ENCODE measurements around the gene LRMDA.

LRMDA gene

GRCh38 chr10:75449382-75450074 is 18.1 kb downstream of the LRMDA start:
- peak; percentile 31 for DNase-seq

- no peak for DNase-seq
Measured at GRCh38 chr10:75450075-75450445, 18.6 kb downstream of the LRMDA start.

- DNase-seq: no peak
Measured at GRCh38 chr10:75450644-75451640, 19.5 kb downstream of the LRMDA start.

- DNase-seq: no peak
Measured at GRCh38 chr10:75451831-75452230, 20.4 kb downstream of the LRMDA start.

GRCh38 chr10:75452997-75453396 is 21.6 kb downstream of the LRMDA start:
- no peak for DNase-seq

DNA sequence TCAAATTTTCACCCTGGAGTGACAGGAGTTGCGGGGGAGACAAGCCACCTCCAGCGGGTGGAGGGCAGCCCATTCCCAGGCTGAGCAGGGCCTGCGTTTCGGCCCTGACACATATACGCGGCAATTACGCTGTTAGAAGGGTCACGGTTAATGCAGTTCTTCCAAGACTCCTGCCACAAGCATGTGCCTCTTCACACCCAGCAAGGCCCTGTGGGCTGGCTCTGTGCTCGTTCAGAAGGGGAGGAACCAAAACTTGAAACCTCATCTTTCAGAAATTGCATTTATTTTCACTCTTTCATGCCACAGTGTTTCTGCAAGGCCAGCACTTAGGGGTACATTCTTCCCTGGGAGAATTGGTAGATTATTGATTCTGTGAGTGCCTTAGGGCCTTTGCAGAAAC is 24.7 kb downstream of the LRMDA start:
- no peak for DNase-seq

DNA sequence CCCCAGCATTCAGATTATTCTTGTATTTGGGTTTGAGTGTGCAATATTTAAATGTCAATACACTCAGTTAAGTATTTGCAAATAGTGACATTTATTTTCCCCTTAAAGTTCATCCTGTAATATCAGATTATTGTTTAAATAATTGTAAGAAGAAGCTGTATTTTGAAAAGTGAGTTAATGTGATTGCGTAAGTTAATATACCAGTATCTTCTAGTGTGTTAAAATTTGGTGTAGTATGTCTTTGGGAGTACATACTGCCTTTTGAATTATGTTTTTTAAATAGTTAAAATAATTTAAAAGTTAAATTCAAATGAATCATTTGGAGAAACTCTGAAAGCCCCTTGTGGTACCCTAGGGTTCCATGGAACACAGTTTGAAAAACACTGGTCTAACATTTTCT is 28.6 kb downstream of the LRMDA start:
- DNase-seq: no peak

- no peak for DNase-seq
Measured at GRCh38 chr10:75461672-75462649, 30.5 kb downstream of the LRMDA start.

- DNase-seq: no peak
Measured at GRCh38 chr10:75462865-75463264, 31.4 kb downstream of the LRMDA start.

GRCh38 chr10:75464478-75465449 is 33.3 kb downstream of the LRMDA start:
- DNase-seq: no peak

DNA sequence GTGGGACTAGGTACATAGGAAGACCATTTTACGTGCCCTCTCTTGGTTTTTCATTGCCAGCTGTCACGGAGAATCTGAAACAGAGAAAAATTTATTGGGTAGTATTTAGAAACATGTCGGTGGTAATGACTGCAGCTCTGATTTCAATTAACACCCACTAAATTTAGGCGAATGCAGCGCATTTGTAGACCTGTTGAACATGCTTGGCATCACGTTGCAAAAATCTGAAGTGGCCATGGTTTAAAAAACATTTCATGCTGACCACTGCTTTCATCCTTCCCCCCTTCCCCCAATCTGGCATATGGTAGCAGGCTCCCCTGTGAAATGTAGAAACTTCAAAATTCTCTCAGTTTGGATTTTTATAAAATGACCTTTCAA is 34.0 kb downstream of the LRMDA start:
- no peak for DNase-seq

DNA sequence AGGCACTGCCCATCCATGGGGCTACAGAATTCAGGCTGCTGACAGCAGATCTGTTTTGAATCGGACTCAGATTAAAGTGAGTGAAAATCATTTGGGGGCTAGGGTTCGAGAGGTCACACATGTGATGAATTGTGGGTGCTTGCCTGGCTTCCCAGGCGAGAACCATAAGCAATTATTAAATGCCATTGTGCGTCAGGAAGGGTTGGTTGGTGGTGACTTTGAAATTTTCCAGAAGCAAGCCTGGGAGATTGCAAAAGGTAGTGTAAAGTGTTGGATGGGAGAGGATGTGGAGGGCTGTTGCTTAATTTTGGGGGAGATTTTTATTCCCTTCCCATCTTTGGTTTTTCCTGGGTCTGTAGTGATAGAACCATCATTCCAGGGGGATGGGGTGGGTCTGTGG is 34.6 kb downstream of the LRMDA start:
- no peak for DNase-seq

- DNase-seq: no peak
Measured at GRCh38 chr10:75466886-75467285, 35.5 kb downstream of the LRMDA start.

DNA sequence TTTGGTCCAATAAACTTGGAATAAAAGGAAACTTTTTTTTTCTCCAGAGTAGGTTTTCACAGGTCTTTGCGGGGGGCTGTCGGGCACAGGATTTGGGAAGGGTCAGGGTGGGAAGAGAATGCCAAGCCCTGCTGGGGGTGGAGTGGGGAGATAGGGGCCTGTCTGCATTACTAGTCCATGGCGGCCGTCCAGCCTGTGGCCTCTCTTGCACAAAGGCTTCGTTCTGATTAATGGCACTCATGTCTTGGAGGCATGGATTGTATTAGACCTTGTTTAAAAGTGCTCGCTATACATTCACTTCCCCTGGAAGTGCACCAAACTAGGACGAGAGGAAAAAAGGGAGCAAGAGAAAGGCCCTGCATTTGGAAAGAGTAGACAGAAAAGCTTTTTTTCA is 37.2 kb downstream of the LRMDA start:
- no peak for DNase-seq

- DNase-seq: peak; percentile 45
Measured at GRCh38 chr10:75469006-75469616, 37.7 kb downstream of the LRMDA start.

GRCh38 chr10:75470901-75471300 is 39.5 kb downstream of the LRMDA start:
- peak; percentile 64 for DNase-seq

- DNase-seq: no peak
Measured at GRCh38 chr10:75472685-75473084, 41.3 kb downstream of the LRMDA start.

GRCh38 chr10:75474106-75474505 is 42.7 kb downstream of the LRMDA start:
- DNase-seq: no peak

DNA sequence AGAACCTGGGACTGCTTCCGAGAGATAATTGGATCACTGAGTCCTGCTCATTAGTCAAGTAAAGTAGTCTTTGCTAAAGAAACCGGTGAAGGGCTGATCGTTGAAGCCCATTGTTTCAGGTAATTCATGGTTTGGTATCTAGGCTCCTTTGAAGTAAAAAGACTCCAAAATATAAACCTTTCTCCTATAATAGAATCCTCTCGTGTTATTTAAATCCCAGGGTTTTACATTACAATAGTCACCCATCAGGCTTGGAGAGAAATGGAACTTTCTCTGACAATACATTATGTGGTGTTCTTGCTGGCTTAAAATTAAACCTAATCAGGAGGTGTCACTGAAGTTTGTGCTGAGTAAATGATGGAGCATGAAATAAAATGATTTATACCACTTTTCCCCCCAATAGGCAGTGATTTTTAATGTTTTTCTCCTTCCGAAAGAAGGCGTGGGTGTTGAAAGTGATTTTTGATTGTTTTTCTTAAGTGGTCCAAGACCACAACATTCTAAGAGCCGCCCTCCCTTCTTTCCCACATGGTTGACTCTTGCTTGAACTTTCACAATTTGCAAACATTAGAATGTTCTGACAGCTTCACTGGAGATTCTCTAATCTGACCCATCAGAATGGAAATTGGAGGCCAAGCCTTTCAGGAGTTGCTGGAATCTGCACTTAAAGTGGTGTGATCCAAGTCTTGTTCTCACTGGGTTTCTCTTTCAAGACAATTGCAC is 44.2 kb downstream of the LRMDA start:
- no peak for DNase-seq

DNA sequence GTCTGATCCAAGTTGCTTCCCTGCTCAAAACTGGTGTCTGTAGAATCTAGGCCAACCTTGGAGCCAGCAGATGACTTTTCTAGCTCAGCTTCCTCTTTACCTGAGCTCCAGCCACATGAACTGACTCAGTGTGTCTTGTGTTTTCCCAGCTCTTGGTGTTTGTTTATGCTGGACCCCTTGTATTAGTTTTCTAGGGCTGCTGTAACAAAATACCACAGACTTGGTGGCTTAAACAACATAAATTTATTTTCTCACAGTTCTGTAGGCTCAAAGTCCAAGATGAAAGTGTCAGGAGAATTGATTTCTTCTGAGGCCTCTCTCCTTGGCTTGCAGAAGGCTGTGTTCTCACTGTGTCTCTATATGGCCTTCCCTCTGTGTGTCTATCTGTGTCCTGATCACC is 45.1 kb downstream of the LRMDA start:
- no peak for DNase-seq

- DNase-seq: no peak
Measured at GRCh38 chr10:75476985-75477384, 45.6 kb downstream of the LRMDA start.
